Keratinocyte (primary cell): ENCODE data around the gene EDA. TPM values are rescaled to one million over a fixed set of nuclear protein-coding genes. Genes with fewer than 3 reads are reported as not detected.

Experiments
- DNase-seq: peaks from one replicate; pipeline ENCODE4 v3.0.0-alpha.2; 2011; ENCODE audit warnings: low read depth, missing footprints, low spot score
- FAIRE-seq: peaks from 2 replicates; lab custom pipeline; 2011; peaks lifted over from hg19 to GRCh38; lab: Jason Lieb, UNC
- H2AFZ ChIP-seq: 2 replicates; pipeline ENCODE4 v1.6.0; 2012; ENCODE audit warnings: low read length, control low read depth, inconsistent platforms; ENCODE audit not compliant: control insufficient read depth
- H3K27ac ChIP-seq: 2 replicates; pipeline ENCODE4 v1.5.1; 2011; ENCODE audit warnings: low read length; ENCODE audit not compliant: control insufficient read depth, insufficient read depth
- H3K27me3 ChIP-seq: 3 replicates; pipeline ENCODE4 v1.6.0; 2011; ENCODE audit warnings: low read length; ENCODE audit not compliant: control insufficient read depth, insufficient read depth; ENCODE audit errors: extremely low read depth
- H3K36me3 ChIP-seq, 2 experiments: 2 replicates in 1 of 2; 3 replicates in 1 of 2; pipeline ENCODE4 v1.5.1; 2011; ENCODE audit warnings: low read length in 2 of 2, mild to moderate bottlenecking in 1 of 2; ENCODE audit not compliant: control insufficient read depth in 2 of 2, insufficient read depth in 2 of 2; ENCODE audit errors: extremely low read depth in 1 of 2
- H3K4me1 ChIP-seq: 3 replicates; pipeline ENCODE4 v1.5.1; 2011; ENCODE audit warnings: low read length; ENCODE audit not compliant: control insufficient read depth, insufficient read depth; ENCODE audit errors: extremely low read depth
- H3K4me2 ChIP-seq: 3 replicates; pipeline ENCODE4 v1.6.0; 2011; ENCODE audit warnings: low read depth, low read length; ENCODE audit not compliant: control insufficient read depth, insufficient read depth; ENCODE audit errors: extremely low read depth
- H3K4me3 ChIP-seq, 3 experiments: fragments of 200-600 bp in 1 of 3; sonication (generic) in 1 of 3; 2 replicates in 2 of 3; 3 replicates in 1 of 3; pipeline ENCODE4 v1.5.1; 2011 to 2016; ENCODE audit warnings: low read length in 3 of 3, mild to moderate bottlenecking in 3 of 3, control low read depth in 2 of 3, inconsistent platforms in 1 of 3, low read depth in 1 of 3, mixed read lengths in 1 of 3, mixed run types in 1 of 3, moderate library complexity in 1 of 3; ENCODE audit not compliant: control insufficient read depth in 2 of 3, insufficient read depth in 2 of 3; ENCODE audit errors: extremely low read depth in 1 of 3
- H3K79me2 ChIP-seq: 2 replicates; pipeline ENCODE4 v1.6.0; 2012; ENCODE audit warnings: low read length; ENCODE audit not compliant: control insufficient read depth, insufficient read depth
- H3K9ac ChIP-seq: 3 replicates; pipeline ENCODE4 v1.6.0; 2011; ENCODE audit warnings: low read length; ENCODE audit not compliant: control insufficient read depth, insufficient read depth; ENCODE audit errors: extremely low read depth
- H3K9me1 ChIP-seq: 3 replicates; pipeline ENCODE4 v1.6.0; 2011; ENCODE audit warnings: low read length; ENCODE audit not compliant: control insufficient read depth, insufficient read depth; ENCODE audit errors: extremely low read depth
- H3K9me3 ChIP-seq: 2 replicates; pipeline ENCODE4 v1.5.1; 2012; ENCODE audit warnings: low read depth, low read length; ENCODE audit not compliant: control insufficient read depth
- H4K20me1 ChIP-seq: 3 replicates; pipeline ENCODE4 v1.6.0; 2011; ENCODE audit warnings: low read length; ENCODE audit not compliant: control insufficient read depth, insufficient read depth; ENCODE audit errors: extremely low read depth
- CTCF ChIP-seq, 3 experiments: IDR thresholded peaks in 1 of 3; conservative IDR thresholded peaks in 1 of 3; optimal IDR thresholded peaks in 1 of 3; 2 replicates in 2 of 3; 3 replicates in 1 of 3; pipeline versions ENCODE3 to v1.5.1; 2011; ENCODE audit warnings: low read length in 3 of 3, mild to moderate bottlenecking in 3 of 3, moderate library complexity in 2 of 3, control low read depth in 1 of 3, inconsistent platforms in 1 of 3; ENCODE audit not compliant: insufficient read depth in 2 of 3; ENCODE audit errors: extremely low read depth in 1 of 3
- EZH2 ChIP-seq: IDR thresholded peaks from one replicate; pipeline ENCODE4 v1.6.1; 2012; ENCODE audit warnings: inconsistent platforms, mild to moderate bottlenecking, low read length, moderate library complexity
- dilution Hi-C: fragments of 300-500 bp; cut with MboI; formaldehyde crosslinking; loops from one replicate; pipeline ENCODE4 v1.7.0; 2020; ENCODE audit warnings: low sequenced_read_pairs; ENCODE audit not compliant: extremely low pct_ligation_motif_present
- polyA plus RNA-seq, 5 experiments: library from polyadenylated mRNA; depleted of rRNA in 3 of 5; stranded (reverse) in 3 of 5; stranded (forward) in 1 of 5; unstranded in 1 of 5; fragments of >200 nt; gene quantifications; 1 replicate in 1 of 5; 2 replicates in 3 of 5; 3 replicates in 1 of 5; pipeline versions ENCODE4 v1.2.1 to v1.2.3, GENCODE V29; 2011 to 2012; ENCODE audit warnings: missing spikeins in 2 of 5, low read depth in 1 of 5, low replicate concordance in 1 of 5

Gene EDA
- polyA plus RNA-seq, 1 donor (not counting 4 experiments of a cell fraction or from before 2014, with no cell fraction given) = 0.75 TPM

GRCh38 chrX:69919749-69920148 lies 303.8 kb downstream of the EDA start:
- Histone ChIP-seq H2AFZ (no peak overlapping the region), H3K9ac (no peak overlapping the region), H3K36me3 (no peaks in the 10 kb centered on the region), H3K4me1 (no peaks in the 10 kb centered on the region), H3K27me3 (no peaks in the 10 kb centered on the region), H3K9me1 (no peaks in the 10 kb centered on the region), H3K27ac (no peak overlapping the region), H3K4me3 (no peak overlapping the region), H3K9me3 (no peaks in the 10 kb centered on the region), H4K20me1 (no peaks in the 10 kb centered on the region), H3K4me2 (no peak overlapping the region), H3K79me2 (no peaks in the 10 kb centered on the region)
- FAIRE-seq = no peak
- dilution Hi-C loops = no loop called here
- TF ChIP-seq EZH2 (no peak), CTCF (optimal IDR thresholded peaks at IDR 0.05 in 1 of 3, IDR thresholded peaks at IDR 0.05 in 1 of 3, conservative IDR thresholded peaks at IDR 0.05 in 1 of 3; ENCODE audit: extremely low read depth in 1 of 3, insufficient read depth in 2 of 3, low read length in 3 of 3) (no peak)
- no peak for DNase-seq

DNA sequence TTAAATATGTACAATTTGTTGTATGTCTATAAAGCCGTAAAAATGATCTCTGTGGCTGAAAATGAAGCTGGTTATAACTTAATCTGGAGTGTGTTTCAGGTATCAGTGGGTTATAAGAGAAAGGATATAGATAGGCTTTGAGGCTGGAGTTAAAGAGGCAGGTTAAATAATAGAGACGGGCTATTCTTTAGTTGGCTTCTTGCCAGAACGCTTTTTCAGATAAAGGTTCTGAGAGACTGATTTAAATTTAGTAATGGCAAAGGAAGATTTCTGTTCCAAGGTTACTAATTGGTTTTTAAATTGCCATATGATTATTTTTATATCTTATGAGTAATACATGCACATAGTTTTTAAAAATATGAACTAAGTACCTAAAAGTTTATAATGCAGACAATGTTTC lies 316.4 kb downstream of the EDA start:
- TF ChIP-seq CTCF (optimal IDR thresholded peaks at IDR 0.05 in 1 of 3, IDR thresholded peaks at IDR 0.05 in 1 of 3, conservative IDR thresholded peaks at IDR 0.05 in 1 of 3; ENCODE audit: extremely low read depth in 1 of 3, insufficient read depth in 2 of 3, low read length in 3 of 3) (no peak), EZH2 (no peak)
- Histone ChIP-seq H3K27ac (no peak overlapping the region), H3K9me1 (no peaks in the 10 kb centered on the region), H3K4me2 (no peak overlapping the region), H3K4me1 (no peaks in the 10 kb centered on the region), H3K79me2 (no peaks in the 10 kb centered on the region), H2AFZ (no peak overlapping the region), H4K20me1 (no peaks in the 10 kb centered on the region), H3K4me3 (no peak overlapping the region), H3K27me3 (no peaks in the 10 kb centered on the region), H3K36me3 (no peaks in the 10 kb centered on the region), H3K9me3 (no peaks in the 10 kb centered on the region), H3K9ac (no peak overlapping the region)
- DNase-seq (no peak), FAIRE-seq (no peak)
- dilution Hi-C loops = no loop called here
